Measurements from ENCODE around the gene FBH1. TPM values are rescaled to one million over a fixed set of nuclear protein-coding genes. Genes with fewer than 3 reads are reported as not detected.

FBH1 gene
- total and polyA plus RNA-seq, 9 of the 15 experiments (the other 6 are each of a cell fraction or from before 2014, with no cell fraction given) = 13.4 to 108 (median 77.8) TPM

DNA sequence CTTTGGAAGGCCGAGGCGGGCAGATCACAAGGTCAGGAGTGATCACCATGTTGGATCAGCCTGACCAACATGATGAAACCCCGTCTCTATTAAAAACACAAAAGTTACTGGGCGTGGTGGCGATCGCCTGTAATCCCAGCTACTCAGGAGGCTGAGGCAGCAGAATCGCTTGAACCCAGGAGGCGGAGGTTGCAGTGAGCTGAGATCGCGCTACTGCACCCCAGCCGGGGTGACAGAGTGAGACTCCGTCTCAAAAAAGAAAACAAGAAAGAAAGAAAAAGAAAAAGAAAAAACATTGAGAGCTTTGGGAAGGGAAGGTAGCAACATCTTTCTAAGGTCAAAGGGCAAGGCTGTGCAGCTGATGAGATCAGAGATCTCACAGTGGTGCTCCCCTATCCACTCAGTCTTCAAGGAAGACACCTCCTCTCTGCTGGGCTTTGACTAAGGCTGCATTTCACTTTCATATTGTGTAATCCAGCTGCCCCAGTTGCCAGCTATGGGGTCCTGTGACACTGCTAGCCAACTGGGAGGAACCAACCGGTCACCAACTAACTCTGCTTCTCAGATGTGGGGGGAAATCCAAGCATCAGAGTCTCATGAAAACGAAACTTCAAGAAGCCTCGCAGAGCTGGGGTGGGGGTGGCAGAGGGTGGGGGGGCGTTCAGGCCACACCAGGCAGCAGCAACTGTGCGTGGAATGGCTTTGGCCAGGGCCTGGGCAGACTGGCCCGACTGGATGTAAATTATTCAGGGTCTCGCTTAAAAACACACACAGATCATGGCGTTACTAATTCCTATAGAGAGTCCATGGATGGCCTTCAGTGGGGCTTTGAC, 85.8 kb downstream of the FBH1 start (continued):
- TF ChIP-seq ZBTB7A (IDR thresholded peaks at IDR 0.05; ENCODE audit: borderline replicate concordance, control insufficient read depth, low read depth, low read length) = 0 out of 2 replicates have a peak, but pooled peaks have one; percentile 17
- TF ChIP-seq, protein P1, sequence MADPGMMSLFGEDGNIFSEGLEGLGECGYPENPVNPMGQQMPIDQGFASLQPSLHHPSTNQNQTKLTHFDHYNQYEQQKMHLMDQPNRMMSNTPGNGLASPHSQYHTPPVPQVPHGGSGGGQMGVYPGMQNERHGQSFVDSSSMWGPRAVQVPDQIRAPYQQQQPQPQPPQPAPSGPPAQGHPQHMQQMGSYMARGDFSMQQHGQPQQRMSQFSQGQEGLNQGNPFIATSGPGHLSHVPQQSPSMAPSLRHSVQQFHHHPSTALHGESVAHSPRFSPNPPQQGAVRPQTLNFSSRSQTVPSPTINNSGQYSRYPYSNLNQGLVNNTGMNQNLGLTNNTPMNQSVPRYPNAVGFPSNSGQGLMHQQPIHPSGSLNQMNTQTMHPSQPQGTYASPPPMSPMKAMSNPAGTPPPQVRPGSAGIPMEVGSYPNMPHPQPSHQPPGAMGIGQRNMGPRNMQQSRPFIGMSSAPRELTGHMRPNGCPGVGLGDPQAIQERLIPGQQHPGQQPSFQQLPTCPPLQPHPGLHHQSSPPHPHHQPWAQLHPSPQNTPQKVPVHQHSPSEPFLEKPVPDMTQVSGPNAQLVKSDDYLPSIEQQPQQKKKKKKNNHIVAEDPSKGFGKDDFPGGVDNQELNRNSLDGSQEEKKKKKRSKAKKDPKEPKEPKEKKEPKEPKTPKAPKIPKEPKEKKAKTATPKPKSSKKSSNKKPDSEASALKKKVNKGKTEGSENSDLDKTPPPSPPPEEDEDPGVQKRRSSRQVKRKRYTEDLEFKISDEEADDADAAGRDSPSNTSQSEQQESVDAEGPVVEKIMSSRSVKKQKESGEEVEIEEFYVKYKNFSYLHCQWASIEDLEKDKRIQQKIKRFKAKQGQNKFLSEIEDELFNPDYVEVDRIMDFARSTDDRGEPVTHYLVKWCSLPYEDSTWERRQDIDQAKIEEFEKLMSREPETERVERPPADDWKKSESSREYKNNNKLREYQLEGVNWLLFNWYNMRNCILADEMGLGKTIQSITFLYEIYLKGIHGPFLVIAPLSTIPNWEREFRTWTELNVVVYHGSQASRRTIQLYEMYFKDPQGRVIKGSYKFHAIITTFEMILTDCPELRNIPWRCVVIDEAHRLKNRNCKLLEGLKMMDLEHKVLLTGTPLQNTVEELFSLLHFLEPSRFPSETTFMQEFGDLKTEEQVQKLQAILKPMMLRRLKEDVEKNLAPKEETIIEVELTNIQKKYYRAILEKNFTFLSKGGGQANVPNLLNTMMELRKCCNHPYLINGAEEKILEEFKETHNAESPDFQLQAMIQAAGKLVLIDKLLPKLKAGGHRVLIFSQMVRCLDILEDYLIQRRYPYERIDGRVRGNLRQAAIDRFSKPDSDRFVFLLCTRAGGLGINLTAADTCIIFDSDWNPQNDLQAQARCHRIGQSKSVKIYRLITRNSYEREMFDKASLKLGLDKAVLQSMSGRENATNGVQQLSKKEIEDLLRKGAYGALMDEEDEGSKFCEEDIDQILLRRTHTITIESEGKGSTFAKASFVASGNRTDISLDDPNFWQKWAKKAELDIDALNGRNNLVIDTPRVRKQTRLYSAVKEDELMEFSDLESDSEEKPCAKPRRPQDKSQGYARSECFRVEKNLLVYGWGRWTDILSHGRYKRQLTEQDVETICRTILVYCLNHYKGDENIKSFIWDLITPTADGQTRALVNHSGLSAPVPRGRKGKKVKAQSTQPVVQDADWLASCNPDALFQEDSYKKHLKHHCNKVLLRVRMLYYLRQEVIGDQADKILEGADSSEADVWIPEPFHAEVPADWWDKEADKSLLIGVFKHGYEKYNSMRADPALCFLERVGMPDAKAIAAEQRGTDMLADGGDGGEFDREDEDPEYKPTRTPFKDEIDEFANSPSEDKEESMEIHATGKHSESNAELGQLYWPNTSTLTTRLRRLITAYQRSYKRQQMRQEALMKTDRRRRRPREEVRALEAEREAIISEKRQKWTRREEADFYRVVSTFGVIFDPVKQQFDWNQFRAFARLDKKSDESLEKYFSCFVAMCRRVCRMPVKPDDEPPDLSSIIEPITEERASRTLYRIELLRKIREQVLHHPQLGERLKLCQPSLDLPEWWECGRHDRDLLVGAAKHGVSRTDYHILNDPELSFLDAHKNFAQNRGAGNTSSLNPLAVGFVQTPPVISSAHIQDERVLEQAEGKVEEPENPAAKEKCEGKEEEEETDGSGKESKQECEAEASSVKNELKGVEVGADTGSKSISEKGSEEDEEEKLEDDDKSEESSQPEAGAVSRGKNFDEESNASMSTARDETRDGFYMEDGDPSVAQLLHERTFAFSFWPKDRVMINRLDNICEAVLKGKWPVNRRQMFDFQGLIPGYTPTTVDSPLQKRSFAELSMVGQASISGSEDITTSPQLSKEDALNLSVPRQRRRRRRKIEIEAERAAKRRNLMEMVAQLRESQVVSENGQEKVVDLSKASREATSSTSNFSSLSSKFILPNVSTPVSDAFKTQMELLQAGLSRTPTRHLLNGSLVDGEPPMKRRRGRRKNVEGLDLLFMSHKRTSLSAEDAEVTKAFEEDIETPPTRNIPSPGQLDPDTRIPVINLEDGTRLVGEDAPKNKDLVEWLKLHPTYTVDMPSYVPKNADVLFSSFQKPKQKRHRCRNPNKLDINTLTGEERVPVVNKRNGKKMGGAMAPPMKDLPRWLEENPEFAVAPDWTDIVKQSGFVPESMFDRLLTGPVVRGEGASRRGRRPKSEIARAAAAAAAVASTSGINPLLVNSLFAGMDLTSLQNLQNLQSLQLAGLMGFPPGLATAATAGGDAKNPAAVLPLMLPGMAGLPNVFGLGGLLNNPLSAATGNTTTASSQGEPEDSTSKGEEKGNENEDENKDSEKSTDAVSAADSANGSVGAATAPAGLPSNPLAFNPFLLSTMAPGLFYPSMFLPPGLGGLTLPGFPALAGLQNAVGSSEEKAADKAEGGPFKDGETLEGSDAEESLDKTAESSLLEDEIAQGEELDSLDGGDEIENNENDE (IDR thresholded peaks at IDR 0.05; ENCODE audit: low read depth, low read length) = no peak
- TF ChIP-seq TEAD1 (CRISPR knock-in tag; IDR thresholded peaks at IDR 0.05) = no peak
- TF ChIP-seq EZH2 (IDR thresholded peaks at IDR 0.05; ENCODE audit: borderline replicate concordance, low read depth, low read length) = no peak
- TF ChIP-seq, protein P2, sequence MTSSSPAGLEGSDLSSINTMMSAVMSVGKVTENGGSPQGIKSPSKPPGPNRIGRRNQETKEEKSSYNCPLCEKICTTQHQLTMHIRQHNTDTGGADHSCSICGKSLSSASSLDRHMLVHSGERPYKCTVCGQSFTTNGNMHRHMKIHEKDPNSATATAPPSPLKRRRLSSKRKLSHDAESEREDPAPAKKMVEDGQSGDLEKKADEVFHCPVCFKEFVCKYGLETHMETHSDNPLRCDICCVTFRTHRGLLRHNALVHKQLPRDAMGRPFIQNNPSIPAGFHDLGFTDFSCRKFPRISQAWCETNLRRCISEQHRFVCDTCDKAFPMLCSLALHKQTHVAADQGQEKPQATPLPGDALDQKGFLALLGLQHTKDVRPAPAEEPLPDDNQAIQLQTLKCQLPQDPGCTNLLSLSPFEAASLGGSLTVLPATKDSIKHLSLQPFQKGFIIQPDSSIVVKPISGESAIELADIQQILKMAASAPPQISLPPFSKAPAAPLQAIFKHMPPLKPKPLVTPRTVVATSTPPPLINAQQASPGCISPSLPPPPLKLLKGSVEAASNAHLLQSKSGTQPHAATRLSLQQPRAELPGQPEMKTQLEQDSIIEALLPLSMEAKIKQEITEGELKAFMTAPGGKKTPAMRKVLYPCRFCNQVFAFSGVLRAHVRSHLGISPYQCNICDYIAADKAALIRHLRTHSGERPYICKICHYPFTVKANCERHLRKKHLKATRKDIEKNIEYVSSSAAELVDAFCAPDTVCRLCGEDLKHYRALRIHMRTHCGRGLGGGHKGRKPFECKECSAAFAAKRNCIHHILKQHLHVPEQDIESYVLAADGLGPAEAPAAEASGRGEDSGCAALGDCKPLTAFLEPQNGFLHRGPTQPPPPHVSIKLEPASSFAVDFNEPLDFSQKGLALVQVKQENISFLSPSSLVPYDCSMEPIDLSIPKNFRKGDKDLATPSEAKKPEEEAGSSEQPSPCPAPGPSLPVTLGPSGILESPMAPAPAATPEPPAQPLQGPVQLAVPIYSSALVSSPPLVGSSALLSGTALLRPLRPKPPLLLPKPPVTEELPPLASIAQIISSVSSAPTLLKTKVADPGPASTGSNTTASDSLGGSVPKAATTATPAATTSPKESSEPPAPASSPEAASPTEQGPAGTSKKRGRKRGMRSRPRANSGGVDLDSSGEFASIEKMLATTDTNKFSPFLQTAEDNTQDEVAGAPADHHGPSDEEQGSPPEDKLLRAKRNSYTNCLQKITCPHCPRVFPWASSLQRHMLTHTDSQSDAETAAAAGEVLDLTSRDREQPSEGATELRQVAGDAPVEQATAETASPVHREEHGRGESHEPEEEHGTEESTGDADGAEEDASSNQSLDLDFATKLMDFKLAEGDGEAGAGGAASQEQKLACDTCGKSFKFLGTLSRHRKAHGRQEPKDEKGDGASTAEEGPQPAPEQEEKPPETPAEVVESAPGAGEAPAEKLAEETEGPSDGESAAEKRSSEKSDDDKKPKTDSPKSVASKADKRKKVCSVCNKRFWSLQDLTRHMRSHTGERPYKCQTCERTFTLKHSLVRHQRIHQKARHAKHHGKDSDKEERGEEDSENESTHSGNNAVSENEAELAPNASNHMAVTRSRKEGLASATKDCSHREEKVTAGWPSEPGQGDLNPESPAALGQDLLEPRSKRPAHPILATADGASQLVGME (CRISPR knock-in tag; IDR thresholded peaks at IDR 0.05) = no peak

Measured in K562 (cell line).